ENCODE data around the gene DET1. TPM values are rescaled to one million over a fixed set of nuclear protein-coding genes. Genes with fewer than 3 reads are reported as not detected.
"Not testable (repeated sequence)": the region's sequence is repeated elsewhere in the genome, so short reads cannot be mapped to it uniquely, and the experiment has no call there.

Gene DET1
- total RNA-seq, 3 donors from 2014 or later (not counting 1 experiment from before 2014, with no cell fraction given), result 3.9 to 5.8 (median 5.2) TPM

GRCh38 chr15:88564741-88565140, 18.3 kb upstream of the DET1 start:
- DNase-seq, result no peak
- H3K4me3 ChIP-seq (ENCODE audit: low read length), result no peak overlapping the region
- no peak overlapping the region for H3K27ac ChIP-seq (ENCODE audit: low read length)
- intact Hi-C loops (cut with micrococcal nuclease), result no loop called here
- H3K27ac Mint-ChIP-seq, result no peak overlapping the region
- H3K9me3 ChIP-seq (ENCODE audit: control insufficient read depth, insufficient read depth, low read length), result no peaks in the 10 kb centered on the region
- H3K4me3 Mint-ChIP-seq, result no peak overlapping the region
- no peaks in the 10 kb centered on the region for H3K4me1 Mint-ChIP-seq
- no peak for ATAC-seq
- no peaks in the 10 kb centered on the region for H3K36me3 ChIP-seq (ENCODE audit: control insufficient read depth, insufficient read depth, low read length)
- WGBS (ENCODE audit: insufficient coverage), result 92% methylated on average over 3 of the region's 3 CpGs
- no peaks in the 10 kb centered on the region for H3K27me3 ChIP-seq (ENCODE audit: control insufficient read depth, insufficient read depth, low read length)
- peaks cover 0 to 16% of the 10 kb centered on the region in 2 donors for H3K27me3 Mint-ChIP-seq (ENCODE audit: low read depth in 2 of 2)
- H3K36me3 Mint-ChIP-seq, result no peaks in the 10 kb centered on the region
- no peak for TF ChIP-seq CTCF (IDR thresholded peaks at IDR 0.05)
- H3K9me3 Mint-ChIP-seq, result no peaks in the 10 kb centered on the region
- H3K4me1 ChIP-seq (ENCODE audit: control insufficient read depth, insufficient read depth, low read length), result no peaks in the 10 kb centered on the region

GRCh38 chr15:88563638-88564037, 17.2 kb upstream of the DET1 start:
- Mint-ChIP-seq H3K4me1 (no peaks in the 10 kb centered on the region), H3K27ac (no peak overlapping the region)
- intact Hi-C loops (cut with micrococcal nuclease), result no loop called here

GRCh38 chr15:88559565-88559964, 13.1 kb upstream of the DET1 start:
- H3K27me3 ChIP-seq (ENCODE audit: control insufficient read depth, insufficient read depth, low read length); H3K4me1 ChIP-seq (ENCODE audit: control insufficient read depth, insufficient read depth, low read length); ATAC-seq; H3K4me1 Mint-ChIP-seq; H3K9me3 ChIP-seq (ENCODE audit: control insufficient read depth, insufficient read depth, low read length); H3K27ac ChIP-seq (ENCODE audit: low read length); H3K36me3 Mint-ChIP-seq; H3K4me3 ChIP-seq (ENCODE audit: low read length); H3K36me3 ChIP-seq (ENCODE audit: control insufficient read depth, insufficient read depth, low read length); H3K9me3 Mint-ChIP-seq; H3K4me3 Mint-ChIP-seq; intact Hi-C loops (cut with micrococcal nuclease); DNase-seq; H3K27ac Mint-ChIP-seq: not testable (repeated sequence)
- peaks cover 20 to 22% of the 10 kb centered on the region in 2 donors for H3K27me3 Mint-ChIP-seq (ENCODE audit: low read depth in 2 of 2)
- WGBS (ENCODE audit: insufficient coverage), result 91% methylated on average over 9 of the region's 9 CpGs

More at GRCh38 chr15:88563638-88564037, 17.2 kb upstream of the DET1 start:
- no peak for TF ChIP-seq CTCF (IDR thresholded peaks at IDR 0.05)
- no peaks in the 10 kb centered on the region for H3K9me3 ChIP-seq (ENCODE audit: control insufficient read depth, insufficient read depth, low read length)
- WGBS (ENCODE audit: insufficient coverage), result 85% methylated on average over 5 of the region's 5 CpGs
- H3K27ac ChIP-seq (ENCODE audit: low read length), result no peak overlapping the region
- H3K9me3 Mint-ChIP-seq, result no peaks in the 10 kb centered on the region
- no peak for ATAC-seq
- peaks cover 6 to 18% of the 10 kb centered on the region in 2 donors for H3K27me3 Mint-ChIP-seq (ENCODE audit: low read depth in 2 of 2)
- H3K4me1 ChIP-seq (ENCODE audit: control insufficient read depth, insufficient read depth, low read length), result no peaks in the 10 kb centered on the region
- H3K36me3 Mint-ChIP-seq, result peaks cover 6% of the 10 kb centered on the region
- H3K4me3 Mint-ChIP-seq, result no peak overlapping the region
- no peak for DNase-seq
- no peaks in the 10 kb centered on the region for H3K27me3 ChIP-seq (ENCODE audit: control insufficient read depth, insufficient read depth, low read length)
- H3K4me3 ChIP-seq (ENCODE audit: low read length), result no peak overlapping the region
- no peaks in the 10 kb centered on the region for H3K36me3 ChIP-seq (ENCODE audit: control insufficient read depth, insufficient read depth, low read length)

- H3K9me3 Mint-ChIP-seq; H3K4me3 ChIP-seq (ENCODE audit: low read length); intact Hi-C loops (cut with micrococcal nuclease); DNase-seq; H3K27ac Mint-ChIP-seq; H3K4me3 Mint-ChIP-seq; H3K4me1 ChIP-seq (ENCODE audit: control insufficient read depth, insufficient read depth, low read length); H3K9me3 ChIP-seq (ENCODE audit: control insufficient read depth, insufficient read depth, low read length); H3K27ac ChIP-seq (ENCODE audit: low read length); H3K36me3 ChIP-seq (ENCODE audit: control insufficient read depth, insufficient read depth, low read length); ATAC-seq; H3K4me1 Mint-ChIP-seq; H3K36me3 Mint-ChIP-seq; H3K27me3 ChIP-seq (ENCODE audit: control insufficient read depth, insufficient read depth, low read length): not testable (repeated sequence)
- H3K27me3 Mint-ChIP-seq (ENCODE audit: low read depth in 2 of 2), result peaks cover 20 to 22% of the 10 kb centered on the region in 2 donors
- WGBS (ENCODE audit: insufficient coverage), result no CpG with 5 or more reads among the region's 1 CpG
Observed at GRCh38 chr15:88558026-88558425, 11.5 kb upstream of the DET1 start.

GRCh38 chr15:88548009-88548408, 1.5 kb upstream of the DET1 start:
- H3K4me1 Mint-ChIP-seq; intact Hi-C loops (cut with micrococcal nuclease); ATAC-seq; H3K36me3 Mint-ChIP-seq; H3K4me3 Mint-ChIP-seq; DNase-seq; H3K27me3 ChIP-seq (ENCODE audit: control insufficient read depth, insufficient read depth, low read length); H3K27me3 Mint-ChIP-seq (ENCODE audit: low read depth in 2 of 2); H3K9me3 Mint-ChIP-seq; H3K27ac ChIP-seq (ENCODE audit: low read length); H3K4me3 ChIP-seq (ENCODE audit: low read length); H3K9me3 ChIP-seq (ENCODE audit: control insufficient read depth, insufficient read depth, low read length); H3K27ac Mint-ChIP-seq; H3K36me3 ChIP-seq (ENCODE audit: control insufficient read depth, insufficient read depth, low read length); H3K4me1 ChIP-seq (ENCODE audit: control insufficient read depth, insufficient read depth, low read length): not testable (repeated sequence)
- 100% methylated on average over 1 of the region's 1 CpG for WGBS (ENCODE audit: insufficient coverage)

GRCh38 chr15:88545578-88546247, 768 bp downstream of the DET1 start:
- H3K27ac ChIP-seq (ENCODE audit: low read length), result peak overlapping the region; percentile 72
- 15% methylated on average over 7 of the region's 8 CpGs for WGBS (ENCODE audit: insufficient coverage)
- DNase-seq; H3K36me3 Mint-ChIP-seq; H3K4me1 ChIP-seq (ENCODE audit: control insufficient read depth, insufficient read depth, low read length); H3K27me3 ChIP-seq (ENCODE audit: control insufficient read depth, insufficient read depth, low read length); intact Hi-C loops (cut with micrococcal nuclease); H3K36me3 ChIP-seq (ENCODE audit: control insufficient read depth, insufficient read depth, low read length); H3K9me3 ChIP-seq (ENCODE audit: control insufficient read depth, insufficient read depth, low read length); H3K9me3 Mint-ChIP-seq; ATAC-seq; H3K4me1 Mint-ChIP-seq; H3K27me3 Mint-ChIP-seq (ENCODE audit: low read depth in 2 of 2): not testable (repeated sequence)
- H3K4me3 ChIP-seq (ENCODE audit: low read length), result peak overlapping the region; percentile 70
- H3K27ac Mint-ChIP-seq, result peak overlapping the region; percentile 77 to 87
- H3K4me3 Mint-ChIP-seq, result peak overlapping the region; percentile 84

Measured in natural killer cell (primary cell).